Measurements from ENCODE around the gene TNFRSF11A.

Gene TNFRSF11A

GRCh38 chr18:62343316-62343715 lies 18.2 kb downstream of the TNFRSF11A start:
- FAIRE-seq (no peak), DNase-seq (ENCODE audit: low spot score) (no peak)

DNA sequence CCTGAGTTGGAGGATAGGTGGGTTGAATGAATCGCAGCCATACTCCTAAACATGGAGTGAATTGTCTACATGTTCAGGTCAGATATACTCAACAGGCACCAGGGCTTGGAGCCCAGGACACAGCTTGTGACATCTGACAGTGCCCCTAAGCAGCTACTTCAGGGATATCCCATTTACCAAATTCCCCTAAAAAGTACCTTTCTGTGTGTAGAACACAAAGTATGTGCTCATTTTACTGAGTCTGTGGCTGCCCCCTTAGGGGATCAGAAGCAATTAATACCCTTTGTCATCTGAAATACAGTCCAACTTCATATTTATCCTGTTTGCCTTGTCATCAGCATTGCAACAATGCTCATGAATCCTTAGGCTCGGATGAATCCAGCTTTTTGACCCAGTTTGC lies 20.8 kb downstream of the TNFRSF11A start:
- DNase-seq (ENCODE audit: low spot score) (no peak), FAIRE-seq (no peak)

- no peak for FAIRE-seq
- no peak for DNase-seq (ENCODE audit: low spot score)
Observed at GRCh38 chr18:62346333-62347088, 21.4 kb downstream of the TNFRSF11A start.

DNA sequence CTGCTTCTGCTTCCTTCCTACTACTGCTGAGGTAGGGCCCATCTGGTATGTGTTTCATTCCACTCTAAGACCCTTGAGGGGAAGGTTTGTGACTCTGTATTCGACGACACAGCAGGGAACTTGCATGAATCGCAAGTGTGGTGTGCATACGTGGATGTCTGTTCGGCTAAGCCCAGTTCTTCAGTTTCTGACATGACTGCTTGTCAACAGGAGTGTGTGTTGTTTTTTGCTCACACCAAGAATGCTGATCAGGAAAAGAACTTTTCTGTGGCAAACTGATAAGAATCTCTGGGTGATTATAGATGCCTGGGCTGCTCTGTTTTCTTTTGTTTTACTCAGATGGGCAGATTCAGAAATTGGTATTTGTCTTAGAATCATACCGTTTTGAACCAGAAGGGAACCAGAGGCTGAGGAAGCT lies 22.0 kb downstream of the TNFRSF11A start:
- FAIRE-seq (no peak), DNase-seq (ENCODE audit: low spot score) (no peak)

DNA sequence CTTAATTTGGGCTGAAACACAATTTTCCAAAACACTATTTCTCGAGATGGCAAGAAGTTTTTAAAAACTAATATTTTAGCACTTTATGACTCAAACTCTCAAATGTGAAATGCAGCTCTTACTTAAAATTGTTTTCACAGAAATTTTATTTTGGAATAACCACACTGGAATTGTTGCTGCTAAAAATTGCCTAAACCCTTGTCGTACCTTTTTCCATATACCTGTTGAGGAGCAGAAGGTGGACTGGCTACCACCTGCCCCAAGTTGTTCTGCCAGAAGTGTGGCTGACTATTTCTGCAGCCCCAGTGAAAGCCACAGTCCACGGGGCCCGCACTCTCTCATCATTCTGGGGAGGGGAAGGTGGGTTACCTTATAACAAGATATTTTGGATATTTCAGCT lies 23.4 kb downstream of the TNFRSF11A start:
- FAIRE-seq (no peak), DNase-seq (ENCODE audit: low spot score) (no peak)

- no peak for FAIRE-seq
- DNase-seq (ENCODE audit: low spot score): no peak
Observed at GRCh38 chr18:62353170-62353569, 28.1 kb downstream of the TNFRSF11A start.

DNA sequence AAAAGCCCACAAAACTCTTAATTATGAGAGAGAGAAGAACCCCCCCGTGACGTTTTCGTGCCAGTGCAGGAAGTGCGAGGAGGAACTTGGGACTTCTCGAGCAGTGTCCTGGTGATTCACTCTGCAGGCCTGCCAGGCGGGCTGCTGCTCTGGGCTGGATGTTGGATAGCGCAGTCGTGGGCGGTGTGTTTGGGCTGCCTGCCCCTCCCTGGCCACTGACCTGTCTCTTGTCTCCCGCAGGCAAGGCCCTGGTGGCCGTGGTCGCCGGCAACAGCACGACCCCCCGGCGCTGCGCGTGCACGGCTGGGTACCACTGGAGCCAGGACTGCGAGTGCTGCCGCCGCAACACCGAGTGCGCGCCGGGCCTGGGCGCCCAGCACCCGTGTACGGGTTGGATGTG lies 29.0 kb downstream of the TNFRSF11A start:
- DNase-seq (ENCODE audit: low spot score) (no peak), FAIRE-seq (no peak)

- no peak for FAIRE-seq
Observed at GRCh38 chr18:62357079-62357719, 32.1 kb downstream of the TNFRSF11A start.

DNA sequence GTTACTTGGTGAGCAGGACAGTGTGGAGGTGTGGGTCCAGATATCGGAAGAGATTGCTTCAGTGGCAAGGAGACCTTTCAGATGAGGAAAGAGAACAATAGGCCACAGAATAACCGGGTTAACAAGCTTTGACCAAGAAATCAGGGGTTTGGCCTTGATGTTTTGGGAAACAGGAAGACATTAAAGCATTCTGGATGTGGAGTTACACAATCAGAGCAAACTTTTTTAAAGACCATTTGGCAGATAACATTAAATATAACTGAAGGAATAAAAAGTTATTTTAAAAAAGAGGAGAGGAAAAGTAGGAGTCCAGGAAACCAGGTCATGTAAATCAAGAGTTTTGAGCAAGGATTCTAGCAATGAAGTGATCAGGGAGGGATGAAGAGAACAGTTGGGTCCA lies 35.7 kb downstream of the TNFRSF11A start:
- no peak for FAIRE-seq
- no peak for DNase-seq (ENCODE audit: low spot score)

More at GRCh38 chr18:62357079-62357719, 32.1 kb downstream of the TNFRSF11A start:
- DNase-seq (ENCODE audit: low spot score): no peak

- FAIRE-seq: no peak
Observed at GRCh38 chr18:62361288-62361687, 36.2 kb downstream of the TNFRSF11A start.

DNA sequence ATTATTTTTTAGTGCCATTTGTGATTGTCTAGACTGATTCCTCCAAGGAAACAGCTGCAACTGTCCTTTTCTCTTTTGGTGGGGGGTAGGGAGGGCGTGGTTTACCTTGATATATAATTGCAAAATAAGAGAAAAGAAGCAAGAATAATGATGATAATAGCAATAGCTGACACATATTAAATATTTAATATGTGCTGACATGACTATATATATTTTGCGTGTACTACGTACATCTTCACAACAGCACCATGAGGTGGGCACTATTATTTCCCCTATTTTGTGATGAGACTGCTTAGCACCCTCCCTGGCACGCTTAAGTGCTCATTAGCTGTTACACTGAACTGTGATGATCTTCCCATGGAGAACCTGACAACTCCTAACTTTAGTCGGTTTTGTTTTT lies 39.4 kb downstream of the TNFRSF11A start:
- DNase-seq (ENCODE audit: low spot score) (no peak), FAIRE-seq (no peak)

More at GRCh38 chr18:62361288-62361687, 36.2 kb downstream of the TNFRSF11A start:
- DNase-seq (ENCODE audit: low spot score): no peak

DNA sequence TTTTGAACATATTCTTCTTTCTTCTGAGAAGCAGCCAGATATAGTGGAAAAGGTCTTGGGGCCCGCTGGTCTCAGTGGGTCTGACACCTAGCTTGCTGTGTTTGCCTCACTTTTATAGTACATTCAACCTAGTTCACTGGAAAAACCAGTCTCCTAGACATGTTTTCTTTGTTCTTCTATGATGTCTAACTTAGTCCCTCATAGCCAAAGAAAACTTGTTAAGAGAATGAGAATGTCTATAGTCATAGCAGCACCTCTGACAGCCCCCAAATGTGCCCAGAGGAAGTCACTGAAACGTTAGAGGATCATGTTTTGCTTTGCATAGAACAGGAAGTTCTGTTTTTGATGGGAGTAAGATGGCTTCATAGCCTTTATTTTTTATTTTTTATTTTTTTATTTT lies 40.3 kb downstream of the TNFRSF11A start:
- DNase-seq (ENCODE audit: low spot score) (no peak), FAIRE-seq (no peak)

DNA sequence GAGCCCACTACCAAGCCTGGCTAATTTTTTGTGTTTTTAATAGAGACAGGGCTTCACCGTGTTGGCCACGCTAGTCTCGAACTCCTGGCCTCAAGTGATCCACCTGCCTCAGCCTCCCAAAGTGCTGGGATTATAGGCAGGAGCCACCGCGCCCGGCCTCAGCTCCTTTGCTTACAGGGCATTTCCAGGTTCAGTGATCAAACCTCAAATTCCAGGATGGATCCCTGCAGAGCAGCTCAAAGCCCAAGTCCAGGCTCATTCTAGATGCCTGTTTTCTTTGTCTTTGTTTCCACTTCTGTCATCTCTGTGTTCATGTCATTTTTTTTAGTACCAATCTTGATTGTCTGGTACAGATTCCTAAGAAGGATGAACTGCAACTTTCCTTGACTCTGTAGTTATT lies 41.9 kb downstream of the TNFRSF11A start:
- no peak for FAIRE-seq

DNA sequence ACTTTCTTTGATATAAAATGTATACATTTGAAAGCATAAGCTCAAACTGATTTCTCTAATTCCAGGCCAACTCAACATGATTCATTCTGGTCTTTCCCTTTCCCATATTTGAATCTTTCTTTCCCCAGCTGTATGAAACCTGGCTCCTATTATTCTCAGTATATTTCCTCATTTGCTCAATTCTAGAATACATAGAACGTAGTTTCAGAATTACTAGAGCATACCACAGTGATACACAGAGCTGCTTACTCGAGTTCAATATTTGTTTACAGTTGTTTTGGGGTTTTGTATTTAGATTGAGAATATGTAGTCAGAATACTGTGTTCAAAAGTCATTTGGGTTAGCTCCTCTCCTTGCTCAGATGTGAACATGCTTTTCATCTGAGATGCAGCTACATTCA lies 43.0 kb downstream of the TNFRSF11A start:
- DNase-seq (ENCODE audit: low spot score) (no peak), FAIRE-seq (no peak)

More for the DNA sequence above, 41.9 kb downstream of the TNFRSF11A start:
- DNase-seq (ENCODE audit: low spot score): no peak

DNA sequence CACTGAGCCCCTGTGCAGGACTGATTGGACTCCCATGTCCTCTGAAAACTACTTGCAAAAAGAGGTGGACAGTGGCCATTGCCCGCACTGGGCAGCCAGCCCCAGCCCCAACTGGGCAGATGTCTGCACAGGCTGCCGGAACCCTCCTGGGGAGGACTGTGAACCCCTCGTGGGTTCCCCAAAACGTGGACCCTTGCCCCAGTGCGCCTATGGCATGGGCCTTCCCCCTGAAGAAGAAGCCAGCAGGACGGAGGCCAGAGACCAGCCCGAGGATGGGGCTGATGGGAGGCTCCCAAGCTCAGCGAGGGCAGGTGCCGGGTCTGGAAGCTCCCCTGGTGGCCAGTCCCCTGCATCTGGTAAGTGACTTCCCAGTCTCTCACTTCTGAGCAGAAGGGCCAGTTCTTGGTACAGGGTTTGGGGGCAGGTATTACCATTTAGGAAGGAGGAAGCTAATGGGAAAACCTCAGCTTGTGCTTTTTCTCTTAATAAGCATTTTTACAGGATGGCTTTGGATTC lies 44.1 kb downstream of the TNFRSF11A start:
- no peak for DNase-seq (ENCODE audit: low spot score)
- FAIRE-seq: no peak

DNA sequence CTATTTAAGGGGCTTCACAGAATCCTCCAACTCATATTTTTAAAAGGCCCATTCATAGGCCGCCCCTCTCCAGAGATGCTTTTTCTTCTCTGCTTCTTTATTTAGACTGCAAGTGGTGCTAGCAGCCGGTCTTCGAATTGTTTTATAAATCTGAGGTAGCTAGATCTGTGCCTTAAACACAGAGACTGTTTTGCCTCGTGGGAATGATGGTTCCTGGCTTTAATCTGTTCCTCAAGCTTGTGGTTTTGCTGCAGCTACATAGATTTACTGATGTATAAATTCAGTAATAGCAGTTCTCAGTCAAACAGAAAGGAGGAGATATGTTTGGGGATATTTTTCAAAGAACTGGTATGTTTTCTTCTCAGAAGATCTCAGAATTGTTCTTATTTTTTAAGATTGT lies 45.3 kb downstream of the TNFRSF11A start:
- DNase-seq (ENCODE audit: low spot score) (no peak), FAIRE-seq (no peak)

- DNase-seq (ENCODE audit: low spot score): no peak
Observed at GRCh38 chr18:62371436-62371835, 46.3 kb downstream of the TNFRSF11A start.

GRCh38 chr18:62372156-62372555 lies 47.0 kb downstream of the TNFRSF11A start:
- FAIRE-seq (no peak), DNase-seq (ENCODE audit: low spot score) (no peak)

More at GRCh38 chr18:62371436-62371835, 46.3 kb downstream of the TNFRSF11A start:
- no peak for FAIRE-seq

- DNase-seq (ENCODE audit: low spot score) (no peak), FAIRE-seq (no peak)
Observed at GRCh38 chr18:62372882-62373281, 47.8 kb downstream of the TNFRSF11A start.

GRCh38 chr18:62374410-62374965 lies 49.4 kb downstream of the TNFRSF11A start:
- DNase-seq (ENCODE audit: low spot score) (no peak), FAIRE-seq (no peak)

DNA sequence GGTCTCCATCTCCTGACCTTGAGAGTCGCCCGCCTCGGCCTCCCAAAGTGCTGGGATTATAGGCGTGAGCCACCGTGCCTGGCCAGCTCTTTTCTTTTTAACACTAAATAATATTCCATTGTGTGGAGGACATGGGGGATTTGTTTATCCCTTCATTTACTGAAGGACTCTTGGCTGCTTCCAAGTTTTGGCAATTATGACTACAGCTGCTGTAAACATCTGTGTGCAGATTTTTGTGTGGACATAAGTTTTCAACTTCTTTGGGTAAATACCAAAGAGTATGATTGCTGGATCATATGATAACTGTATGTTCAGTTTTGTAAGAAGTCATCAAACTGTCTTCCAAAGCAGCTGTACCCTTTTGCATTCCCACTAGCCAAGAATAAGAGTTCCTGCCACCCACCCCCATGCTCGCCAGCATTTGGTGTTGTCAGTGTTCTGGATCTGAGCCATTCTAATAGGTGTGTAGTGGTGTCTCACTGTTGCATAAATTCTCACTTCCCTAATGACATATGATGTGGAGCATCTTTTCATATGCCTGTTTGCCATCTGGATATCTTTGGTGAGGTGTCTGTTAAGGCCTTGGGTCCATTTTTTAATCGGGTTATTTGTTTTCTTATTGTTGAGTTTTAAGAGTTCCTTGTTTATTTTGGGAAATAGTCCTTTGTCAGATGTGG lies 52.2 kb downstream of the TNFRSF11A start:
- FAIRE-seq: no peak

DNA sequence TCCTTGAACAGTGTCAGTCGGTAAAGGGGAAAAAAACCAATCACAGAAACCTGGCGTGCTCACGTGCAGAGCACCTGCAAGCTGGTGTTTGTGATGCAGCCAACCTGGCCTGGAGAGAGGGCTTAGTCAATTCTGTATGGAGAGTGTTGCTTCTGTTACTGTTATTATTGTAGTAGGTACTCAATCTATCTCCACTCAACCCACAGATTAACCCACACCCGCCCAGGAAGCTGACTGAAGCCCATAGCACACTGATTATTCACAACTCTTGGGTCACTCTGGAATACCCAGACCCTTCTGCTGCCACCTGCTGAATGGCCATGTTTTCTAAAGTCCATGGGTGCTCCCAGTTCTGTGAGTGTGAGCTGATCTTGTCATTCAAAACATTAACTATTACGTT lies 53.9 kb downstream of the TNFRSF11A start:
- DNase-seq (ENCODE audit: low spot score) (no peak), FAIRE-seq (no peak)

More for the DNA sequence above, 52.2 kb downstream of the TNFRSF11A start:
- DNase-seq (ENCODE audit: low spot score): no peak

All from urothelium cell line (cell line).